ENCODE measurements around the gene USP15.
"Not testable (repeated sequence)": the region's sequence is repeated elsewhere in the genome, so short reads cannot be mapped to it uniquely, and the experiment has no call there.

The USP15 gene

DNA sequence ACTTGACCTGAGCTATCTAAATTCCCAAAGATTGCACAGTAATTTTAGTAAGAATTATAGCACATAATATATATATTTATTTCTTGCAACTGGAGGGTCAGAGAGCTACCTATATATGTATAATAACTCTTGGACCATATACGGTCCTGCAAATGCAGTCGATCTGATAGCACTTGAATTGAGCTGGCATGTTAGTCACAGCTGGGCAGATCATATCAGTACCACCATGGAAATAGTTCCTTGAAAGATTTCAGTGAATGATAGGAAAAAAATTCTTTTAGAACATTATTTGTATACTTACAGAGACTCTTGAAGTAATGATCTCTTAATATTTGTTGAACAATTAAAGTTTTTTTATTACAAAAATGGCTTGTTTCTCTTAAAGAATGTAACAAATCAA, 111.9 kb downstream of the USP15 start:
- no peak for DNase-seq

- no peak for DNase-seq
Measured at GRCh38 chr12:62372825-62373224, 112.6 kb downstream of the USP15 start.

GRCh38 chr12:62375603-62376002, 115.4 kb downstream of the USP15 start:
- peak in 1 of 5 experiments; percentile 12 for DNase-seq

DNA sequence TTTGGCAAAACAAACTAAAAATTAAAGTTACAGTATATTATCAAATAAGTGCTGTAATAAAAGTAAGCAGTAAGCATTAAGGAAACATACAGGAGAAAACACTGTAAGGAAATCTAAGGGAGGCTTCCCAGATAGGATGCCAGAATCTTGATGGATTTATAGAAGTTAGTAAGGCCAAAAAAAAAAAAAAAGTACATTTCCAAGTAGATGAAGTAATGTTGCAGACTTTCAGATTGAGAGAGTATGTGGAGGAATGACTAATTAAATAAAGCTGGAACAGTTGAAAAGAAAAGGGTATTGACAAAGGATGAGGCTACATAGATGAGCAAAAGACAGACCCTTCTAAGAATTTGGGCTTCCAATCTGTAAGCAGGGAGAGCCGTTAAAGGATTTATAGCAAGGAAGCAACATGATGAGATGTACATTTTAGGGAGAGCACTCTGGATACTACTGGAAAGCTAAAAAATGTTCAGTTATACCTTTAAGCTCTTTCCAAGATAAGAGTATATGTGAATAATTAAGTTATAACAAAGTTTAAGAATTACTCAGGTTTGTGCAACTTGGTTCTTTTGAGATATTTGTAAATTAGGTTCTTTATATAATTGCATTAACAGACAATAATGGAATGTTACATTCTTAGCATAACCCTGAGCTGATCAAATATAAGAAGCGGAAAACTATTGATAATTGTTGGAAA, 119.0 kb downstream of the USP15 start:
- no peak for DNase-seq

DNA sequence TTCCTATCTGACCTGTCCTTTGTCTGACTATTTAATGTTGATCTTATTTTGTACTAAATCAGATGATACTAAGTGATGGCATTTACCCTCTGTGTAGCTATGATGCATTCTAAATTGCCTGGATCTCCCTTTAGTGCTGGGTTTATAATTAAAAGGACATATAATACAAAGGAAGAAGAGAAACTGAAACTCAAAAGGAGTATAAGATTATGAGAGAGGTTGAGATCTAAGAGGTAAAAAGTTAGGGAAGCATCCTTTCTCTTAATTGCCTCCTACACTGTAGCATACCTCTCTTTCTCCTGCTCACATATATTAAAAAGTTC, 119.5 kb downstream of the USP15 start:
- no peak for DNase-seq

GRCh38 chr12:62382526-62382925, 122.3 kb downstream of the USP15 start:
- DNase-seq: no peak

- no peak for DNase-seq
Measured at GRCh38 chr12:62396750-62397149, 136.5 kb downstream of the USP15 start.

GRCh38 chr12:62400135-62400534, 139.9 kb downstream of the USP15 start:
- DNase-seq: no peak

DNA sequence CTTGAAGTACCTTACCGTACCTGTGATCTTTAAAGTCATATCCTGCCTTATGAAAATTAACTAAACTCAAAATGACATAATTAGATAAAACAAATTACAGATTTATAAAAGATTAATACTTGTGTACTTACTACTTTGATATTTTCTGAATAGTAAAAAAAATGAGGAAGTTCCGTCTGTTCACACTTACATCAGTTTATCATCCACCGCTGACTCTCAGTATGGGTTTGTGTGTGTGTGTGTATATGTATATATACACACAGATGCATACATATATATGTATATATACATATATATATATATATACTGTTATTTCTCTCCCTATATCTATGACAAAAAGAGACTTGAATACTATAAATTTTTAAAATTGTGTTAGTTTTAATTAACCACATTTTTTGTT, 141.4 kb downstream of the USP15 start:
- no peak for DNase-seq

- DNase-seq: no peak
Measured at GRCh38 chr12:62403031-62403430, 142.8 kb downstream of the USP15 start.

- DNase-seq: no peak
Measured at GRCh38 chr12:62407587-62407986, 147.4 kb downstream of the USP15 start.

DNA sequence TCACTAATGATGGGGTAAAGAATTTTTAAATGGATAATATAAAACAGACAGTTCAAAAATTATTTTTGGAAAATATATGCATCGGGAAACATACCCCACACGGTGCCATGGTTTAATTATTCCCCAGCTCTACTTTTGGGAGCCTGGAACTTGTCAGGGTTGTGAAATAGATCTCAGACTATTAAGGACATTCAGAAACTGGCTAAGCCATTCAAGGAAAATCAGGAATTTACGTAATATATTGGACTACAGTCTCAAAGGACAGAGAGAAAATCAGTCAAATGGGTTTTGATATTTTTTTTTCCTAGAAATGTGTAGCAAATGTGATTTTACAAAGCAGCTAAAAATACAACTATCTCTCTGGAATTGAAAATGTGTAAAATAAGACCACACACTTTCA, 148.9 kb downstream of the USP15 start:
- DNase-seq: no peak

DNA sequence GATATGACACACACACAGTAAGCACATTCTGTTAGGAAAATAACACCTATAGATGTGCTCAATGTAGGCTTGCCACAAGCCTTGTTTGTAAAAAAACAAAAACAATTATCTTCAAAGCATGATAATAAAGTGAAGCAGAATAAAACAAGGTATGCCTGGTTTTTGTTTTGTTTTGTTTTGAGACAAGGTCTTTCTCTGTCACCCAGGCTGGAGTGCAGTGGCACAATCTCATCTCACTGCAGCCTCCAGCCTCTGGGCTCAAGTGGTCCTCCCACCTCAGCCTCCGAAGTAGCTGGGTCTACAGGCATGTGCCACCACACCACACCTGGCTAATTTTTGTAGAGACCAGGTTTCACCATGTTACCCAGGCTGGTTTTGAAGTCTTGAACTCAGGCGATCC, 154.0 kb downstream of the USP15 start:
- DNase-seq: no peak

DNA sequence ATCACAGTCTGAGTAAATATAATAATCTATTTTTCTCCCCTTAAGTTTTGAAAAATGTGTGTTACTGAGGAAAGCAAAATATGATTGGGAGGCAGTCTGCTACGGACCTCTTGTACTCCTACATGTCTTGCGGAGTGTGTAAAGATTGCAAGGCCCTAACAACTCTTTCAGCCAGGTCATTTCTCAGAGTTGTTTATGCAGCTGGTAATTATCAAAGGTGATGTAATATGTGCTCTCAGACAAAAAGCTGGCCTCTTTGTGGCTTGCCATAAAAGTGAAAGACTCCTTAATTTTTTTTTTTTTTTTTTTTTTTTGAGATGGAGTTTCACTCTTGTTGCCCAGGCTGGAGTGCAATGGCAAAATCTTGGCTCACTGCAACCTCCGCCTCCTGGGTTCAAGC, 165.9 kb downstream of the USP15 start:
- no peak for DNase-seq

DNA sequence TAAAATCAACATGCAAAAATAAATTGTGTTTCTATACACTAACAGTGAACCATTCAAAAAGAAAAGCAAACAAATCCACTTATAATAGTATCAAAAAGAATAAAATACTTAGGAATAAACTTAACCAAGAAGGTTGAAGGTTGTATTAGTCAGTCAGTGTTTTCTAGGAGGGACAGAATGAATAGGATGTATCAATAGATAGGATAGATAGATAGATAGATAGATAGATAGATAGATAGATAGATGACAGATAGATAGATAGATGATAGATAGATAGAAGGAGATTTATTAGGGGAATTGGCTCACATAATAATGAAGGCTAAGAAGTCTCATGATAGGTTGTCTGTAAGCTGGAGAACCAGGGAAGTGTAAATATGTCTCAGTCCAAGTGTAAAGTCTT, 169.3 kb downstream of the USP15 start:
- no peak for DNase-seq

DNA sequence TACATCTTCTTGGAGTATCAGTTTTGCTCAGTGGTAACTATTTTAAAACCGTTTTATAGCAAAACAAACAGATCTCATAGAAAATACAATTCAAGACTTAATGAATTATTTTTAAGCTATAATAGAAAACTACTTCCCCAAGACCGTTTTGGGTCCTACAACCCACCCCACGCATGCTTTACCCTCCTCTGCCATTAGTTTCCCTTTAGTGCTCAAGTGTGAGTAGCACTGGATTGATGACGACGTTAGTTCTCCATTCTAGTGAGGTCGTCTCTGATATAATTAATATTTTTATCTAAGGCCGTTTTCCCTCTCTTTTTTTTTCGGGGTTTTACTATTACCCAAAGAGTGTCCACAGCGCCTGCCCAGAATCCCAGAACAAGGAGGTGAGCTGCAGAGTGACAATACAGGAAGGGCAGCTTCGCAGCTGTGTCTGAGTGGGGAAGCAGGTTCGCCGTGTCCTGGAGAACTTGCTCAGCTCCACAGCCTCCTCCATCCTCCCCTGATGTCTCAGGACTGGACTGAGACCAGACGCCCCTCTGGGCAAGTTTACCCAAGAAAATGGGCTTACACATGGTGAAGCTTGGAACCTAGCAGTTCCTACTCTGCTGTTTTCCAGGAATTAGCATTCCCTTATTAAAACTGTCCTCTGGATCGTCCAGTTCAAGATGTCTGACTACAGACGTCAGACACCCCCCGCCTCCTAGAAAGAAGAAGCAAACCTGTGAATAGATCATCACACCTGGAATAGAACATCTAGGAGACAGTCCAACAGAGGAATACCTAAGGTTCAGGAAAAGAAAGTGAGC, 174.5 kb downstream of the USP15 start:
- DNase-seq: peak in 1 of 5 experiments; percentile 5

GRCh38 chr12:62435303-62436163, 175.3 kb downstream of the USP15 start:
- peak in 3 of 5 experiments; percentile 3 to 64 (median 8) for DNase-seq

DNA sequence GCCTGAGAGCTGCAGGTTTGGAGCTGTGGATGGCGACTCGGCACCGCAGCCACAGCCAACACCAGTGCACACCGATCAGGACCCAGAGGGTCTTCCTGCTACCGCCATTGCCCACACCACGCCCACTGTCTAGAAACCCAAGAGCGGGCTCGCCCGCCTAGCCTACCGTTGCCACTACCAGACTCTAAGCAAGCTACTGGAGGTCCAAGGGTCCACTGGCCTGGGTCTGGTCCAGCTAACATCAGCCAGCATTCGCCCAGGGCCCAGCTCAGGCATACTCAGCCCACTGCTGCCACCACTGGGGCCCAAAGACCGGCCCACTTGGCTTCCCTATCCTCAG, 175.9 kb downstream of the USP15 start:
- no peak for DNase-seq

DNA sequence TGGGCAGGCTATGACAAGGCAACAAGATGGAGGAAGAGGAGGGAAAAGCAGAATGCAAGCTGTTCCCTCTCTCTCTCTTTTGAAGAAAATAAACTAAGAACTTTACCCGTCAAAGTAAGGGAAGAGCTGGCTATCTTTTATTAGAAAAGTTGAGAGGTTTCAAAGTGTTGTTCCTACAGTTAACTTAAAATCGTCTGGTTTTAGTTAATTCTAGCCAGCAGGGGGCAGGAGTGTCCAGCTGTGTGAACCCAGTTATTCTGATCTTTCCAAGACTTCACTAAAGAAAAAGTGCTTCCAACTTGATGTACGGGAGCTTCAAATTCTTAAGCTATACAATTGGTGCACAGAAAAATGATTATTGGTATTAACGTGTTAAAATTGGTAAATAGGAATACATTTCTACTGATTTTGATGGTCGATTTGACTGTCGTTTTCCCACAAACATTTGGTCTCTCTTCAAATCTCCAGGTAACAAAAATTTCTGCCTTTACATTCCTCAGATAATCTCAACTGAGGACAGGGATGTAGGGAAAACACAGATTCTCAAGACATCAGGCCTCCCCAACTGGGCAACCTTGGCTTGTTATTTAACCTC, 178.0 kb downstream of the USP15 start:
- DNase-seq: peak in 2 of 5 experiments; percentile 14 to 43

DNA sequence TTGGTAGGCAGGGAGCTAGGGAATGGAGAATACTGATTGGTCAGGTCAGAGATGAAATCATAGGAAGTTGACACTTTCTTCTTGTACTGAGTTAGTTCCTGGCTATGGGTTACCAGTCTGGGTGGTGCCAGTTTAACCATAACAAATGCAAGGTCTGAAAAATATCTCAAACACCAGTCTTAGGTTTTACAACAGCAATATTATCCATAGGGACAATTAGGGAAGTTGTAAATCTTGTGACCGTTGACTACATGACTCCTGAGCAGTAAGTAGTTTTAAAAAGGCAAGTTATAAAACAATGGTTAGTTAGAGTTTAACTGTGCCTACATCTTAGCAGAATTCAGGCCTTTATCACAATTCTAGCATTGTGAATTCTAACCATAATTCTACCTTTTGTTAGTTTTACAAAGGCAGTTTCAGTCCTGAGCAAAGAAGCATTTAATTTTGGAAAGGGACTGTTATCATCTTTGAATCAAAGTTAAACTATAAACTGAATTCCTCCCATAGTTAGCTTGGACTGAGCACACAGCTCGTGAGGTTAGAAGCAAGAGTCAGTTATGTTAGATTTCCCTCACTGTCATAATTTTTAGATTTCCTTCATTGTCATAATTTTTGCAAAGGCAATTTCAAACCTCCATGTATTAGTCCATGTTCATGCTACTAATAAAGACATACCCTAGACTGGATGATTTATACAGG, 186.7 kb downstream of the USP15 start:
- DNase-seq: no peak

DNA sequence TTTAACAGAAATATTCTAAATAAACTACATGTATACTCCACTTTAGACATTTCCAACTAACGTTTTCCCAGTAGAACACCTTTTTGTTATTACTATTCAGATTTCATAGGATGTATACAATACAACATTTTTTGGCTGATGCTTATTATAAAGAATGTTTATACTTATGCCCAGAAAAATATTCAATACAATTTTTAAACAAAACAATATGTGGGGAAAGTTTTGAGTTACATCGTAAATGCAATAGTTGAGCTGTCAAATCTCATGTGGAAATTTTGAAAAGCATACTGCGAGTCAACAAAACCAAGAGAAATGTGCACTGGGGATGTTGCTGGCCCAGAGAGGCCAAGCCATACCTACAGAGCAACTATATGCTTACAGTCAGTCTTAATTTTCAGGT, 188.2 kb downstream of the USP15 start:
- DNase-seq: no peak

GRCh38 chr12:62455429-62455828, 195.2 kb downstream of the USP15 start:
- DNase-seq: not testable (repeated sequence)

- no peak for DNase-seq
Measured at GRCh38 chr12:62458626-62459025, 198.4 kb downstream of the USP15 start.

Data from T-helper 2 cell (primary cell).